Stimulated activated CD4-positive, alpha-beta T cell treated with anti-CD3 and anti-CD28 coated beads, TNF-alpha, amount 100 ng/mL, for 24 hours (primary cell): Measurements from ENCODE around the gene RAP1GAP2.
"Not testable (repeated sequence)": the region's sequence is repeated elsewhere in the genome, so short reads cannot be mapped to it uniquely, and the experiment has no call there.

Source experiments
- DNase-seq, 3 experiments: peaks; one replicate each; pipeline ENCODE4 v3.0.0-alpha.2; 2020; ENCODE audit warnings: low read depth in 3 of 3

The RAP1GAP2 gene

GRCh38 chr17:2965621-2966595 is 169.7 kb downstream of the RAP1GAP2 start:
- DNase-seq = no peak

DNA sequence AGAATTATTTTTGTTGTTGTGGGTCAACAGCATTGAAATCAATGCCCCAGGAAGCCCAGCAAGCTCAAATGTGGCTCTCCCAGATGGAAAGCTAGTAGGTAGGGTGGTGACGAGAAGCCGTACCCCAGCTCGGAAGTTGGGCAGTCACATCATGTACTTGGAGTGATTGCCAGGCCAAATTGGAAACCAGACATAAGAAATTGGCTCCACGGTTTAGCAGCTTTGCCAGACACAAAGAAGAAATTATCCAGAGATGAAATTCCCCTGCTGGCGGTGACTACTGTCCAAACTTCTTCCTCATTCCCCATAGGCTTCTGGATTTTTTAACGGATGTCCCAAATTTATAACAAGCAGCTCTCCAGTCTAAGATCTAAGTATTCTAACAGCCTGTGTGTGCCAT is 171.3 kb downstream of the RAP1GAP2 start:
- DNase-seq = no peak

DNA sequence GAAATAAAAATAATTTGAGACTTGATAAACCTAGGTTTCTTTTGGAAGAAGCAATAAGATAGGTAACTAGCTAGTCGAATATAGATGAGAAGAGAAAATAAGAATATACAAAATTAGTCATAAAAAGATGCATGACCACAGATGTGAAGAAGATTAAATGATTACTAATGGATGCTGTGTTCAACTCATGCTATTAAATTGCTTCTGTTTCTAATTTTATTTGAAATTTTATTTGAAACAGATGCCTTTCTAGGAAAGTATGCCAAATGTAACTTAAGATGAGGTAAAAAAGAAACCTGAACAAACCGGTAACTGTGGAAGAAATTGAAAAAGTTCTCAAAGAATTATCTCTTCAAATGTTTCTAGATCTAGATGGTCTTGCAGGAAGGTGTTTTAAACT is 175.6 kb downstream of the RAP1GAP2 start:
- no peak for DNase-seq

- DNase-seq = no peak
These were observed 176.5 kb downstream of the RAP1GAP2 start for GRCh38 chr17:2972749-2973148.

DNA sequence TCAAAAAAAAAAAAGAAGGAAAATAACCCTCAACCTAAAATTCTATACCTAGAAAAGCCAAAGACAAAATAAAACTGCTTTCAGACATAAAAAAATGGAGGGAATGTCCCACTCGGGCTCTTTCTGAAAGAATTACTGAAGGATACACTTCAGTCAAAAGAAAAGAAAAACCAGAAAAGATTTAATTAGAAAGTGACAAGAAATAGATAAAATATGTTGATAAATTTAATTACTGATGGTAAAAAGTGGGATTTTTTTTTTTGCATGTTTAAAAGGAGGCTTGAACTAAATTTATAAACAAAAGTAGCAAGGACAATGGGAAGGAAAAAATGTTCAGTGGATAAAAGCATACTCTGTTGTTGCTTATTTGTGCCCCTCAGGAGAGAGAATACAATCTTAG is 178.1 kb downstream of the RAP1GAP2 start:
- DNase-seq = no peak

DNA sequence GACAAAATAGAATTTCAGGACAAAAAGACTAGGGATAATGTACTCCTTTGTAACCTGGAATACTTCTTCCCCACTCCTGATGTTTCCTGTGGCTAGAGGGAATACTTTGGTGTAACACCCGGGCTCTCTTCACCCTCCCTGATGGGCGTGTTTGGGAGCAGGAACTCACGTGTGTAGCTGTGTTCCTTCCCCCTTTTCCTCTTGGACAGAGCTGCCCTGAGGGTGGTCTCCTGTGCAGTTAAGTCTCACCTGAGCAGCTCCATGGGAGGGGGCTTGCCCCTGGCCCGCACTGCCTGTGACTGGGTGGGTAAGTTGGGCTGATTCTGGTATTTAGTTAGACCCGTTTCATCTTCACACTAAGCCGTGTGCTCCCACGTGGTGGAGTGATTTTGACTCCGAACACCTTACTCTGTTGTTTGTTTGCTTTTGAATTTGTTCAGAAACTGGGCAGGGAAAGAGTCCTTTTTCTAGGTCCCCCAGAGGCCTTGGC is 179.3 kb downstream of the RAP1GAP2 start:
- no peak for DNase-seq

DNA sequence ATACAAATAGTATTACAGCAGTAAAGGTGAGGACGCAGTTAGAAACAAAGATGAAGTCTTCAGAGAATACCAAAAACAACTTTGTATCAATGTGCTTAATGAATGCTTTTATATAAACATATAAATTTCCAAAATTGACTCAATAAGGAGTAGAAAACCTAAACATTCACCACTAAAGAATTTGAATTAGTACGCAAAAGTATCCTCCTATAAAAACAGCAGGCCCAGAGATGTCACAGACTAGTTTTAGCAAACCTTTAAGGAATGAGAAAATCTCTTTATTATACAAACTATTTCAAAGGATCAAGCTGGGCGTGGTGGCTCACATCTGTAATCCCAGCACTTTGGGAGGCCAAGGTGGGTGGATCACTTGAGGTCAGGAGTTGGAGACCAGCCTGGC is 180.9 kb downstream of the RAP1GAP2 start:
- no peak for DNase-seq

DNA sequence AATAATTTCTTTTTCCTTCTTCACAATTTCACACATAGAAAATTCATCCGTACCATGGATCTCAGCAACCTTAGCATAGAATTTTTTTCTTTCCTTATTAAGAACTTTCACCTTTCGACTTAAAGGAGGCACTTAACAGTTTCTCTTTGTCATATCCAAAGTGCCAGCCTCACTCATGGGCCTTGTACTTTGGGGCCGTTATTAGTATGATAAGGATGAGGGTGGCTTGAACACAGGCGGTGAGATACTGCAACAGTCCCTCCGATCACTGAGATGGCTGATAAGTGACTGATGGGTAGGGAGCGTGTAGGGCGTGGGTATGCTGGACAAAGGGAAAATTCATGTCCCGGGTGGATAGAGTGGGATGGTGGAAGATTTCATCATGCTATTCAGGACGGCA is 181.9 kb downstream of the RAP1GAP2 start:
- DNase-seq = no peak

DNA sequence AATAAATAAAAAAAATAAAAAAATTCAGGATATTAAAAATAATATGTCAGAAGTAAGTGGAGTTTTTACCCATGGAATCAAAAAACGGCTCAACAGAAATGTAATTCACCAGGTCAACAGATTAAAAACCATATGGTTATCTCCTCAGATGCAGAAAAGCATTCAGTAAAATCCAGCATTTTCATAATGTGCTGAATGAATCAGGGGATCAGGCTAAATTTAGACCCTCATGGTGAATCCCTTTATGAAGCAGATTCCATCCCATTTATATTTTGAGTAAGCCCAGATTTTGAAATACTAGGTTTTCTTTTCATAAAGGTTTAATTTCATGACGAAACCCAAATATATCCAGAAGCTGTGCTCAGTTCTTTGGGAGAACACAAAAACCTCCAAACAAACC is 182.8 kb downstream of the RAP1GAP2 start:
- DNase-seq = no peak

DNA sequence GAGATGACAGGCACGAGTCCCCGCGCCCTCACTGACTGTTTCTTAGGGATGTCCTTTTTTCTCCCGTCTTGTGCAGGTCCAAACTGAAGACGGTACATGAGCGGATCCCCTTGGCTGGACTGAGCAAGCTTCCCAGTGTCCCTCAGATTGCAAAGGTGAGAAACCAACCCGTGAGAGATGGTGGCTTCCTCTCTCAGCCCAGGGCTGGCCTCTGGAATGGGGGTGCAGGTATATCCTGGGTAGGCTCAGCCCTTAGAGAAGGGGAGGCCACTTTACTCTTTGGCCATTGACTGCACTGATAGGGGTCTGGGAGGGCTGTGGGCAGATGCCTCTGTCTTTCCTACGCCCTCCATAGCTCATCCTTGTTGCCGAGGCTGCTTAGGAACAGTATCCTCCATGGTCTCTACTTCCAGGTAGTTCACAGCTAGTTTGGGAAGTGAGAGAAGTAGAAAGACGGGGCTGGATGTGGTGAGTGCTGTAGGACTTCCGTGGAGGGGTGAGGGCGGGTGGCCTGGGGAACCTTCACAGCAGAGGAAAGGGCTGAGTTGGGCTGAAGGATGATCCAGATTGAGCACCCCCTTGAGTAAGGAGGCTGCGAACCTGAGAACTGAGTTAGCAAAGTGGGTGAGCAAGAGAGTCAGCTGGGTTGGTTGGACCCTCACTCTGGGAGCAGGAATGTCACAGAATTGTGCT is 184.1 kb downstream of the RAP1GAP2 start:
- no peak for DNase-seq

GRCh38 chr17:2980904-2981246 is 184.6 kb downstream of the RAP1GAP2 start:
- DNase-seq = no peak

GRCh38 chr17:2981325-2981724 is 185.1 kb downstream of the RAP1GAP2 start:
- DNase-seq = no peak

DNA sequence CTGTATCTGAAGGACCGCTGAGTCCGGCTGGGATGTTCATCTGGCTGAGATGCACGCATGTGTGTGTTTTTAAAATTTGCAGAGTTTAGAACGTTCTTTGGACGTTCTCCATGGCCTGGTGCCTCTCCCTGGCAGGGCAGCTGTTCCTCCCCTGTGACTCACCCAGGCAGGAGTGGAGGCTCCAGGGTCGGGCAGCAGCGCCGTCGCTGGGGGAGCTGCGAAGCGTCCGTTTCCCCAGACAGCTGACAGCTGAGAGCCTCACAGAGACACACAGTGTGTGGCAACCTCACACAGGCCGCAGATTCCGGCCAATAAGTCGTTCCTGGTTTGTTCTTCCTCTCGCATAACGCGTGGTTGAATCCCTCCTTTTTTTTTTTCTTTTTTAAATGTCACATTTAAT is 186.6 kb downstream of the RAP1GAP2 start:
- no peak for DNase-seq

DNA sequence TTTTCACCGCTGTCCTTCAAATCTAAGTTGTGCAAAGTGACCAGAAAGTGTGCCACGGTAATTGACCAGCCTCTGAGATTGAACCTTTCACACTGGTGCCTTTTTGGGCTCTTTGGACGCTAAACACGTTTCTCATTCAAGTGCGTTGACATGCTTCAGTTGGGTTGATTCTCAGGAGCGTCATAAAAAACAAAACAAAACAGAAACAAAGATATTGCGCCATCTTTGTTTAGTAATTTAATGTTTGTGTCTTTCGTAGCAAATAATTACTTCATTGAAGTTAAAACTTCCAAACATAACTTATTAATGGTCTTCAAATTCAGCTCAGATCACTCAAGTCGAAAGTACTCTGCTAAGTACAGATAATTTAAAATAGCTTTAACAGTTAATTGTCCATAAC is 187.0 kb downstream of the RAP1GAP2 start:
- no peak for DNase-seq

DNA sequence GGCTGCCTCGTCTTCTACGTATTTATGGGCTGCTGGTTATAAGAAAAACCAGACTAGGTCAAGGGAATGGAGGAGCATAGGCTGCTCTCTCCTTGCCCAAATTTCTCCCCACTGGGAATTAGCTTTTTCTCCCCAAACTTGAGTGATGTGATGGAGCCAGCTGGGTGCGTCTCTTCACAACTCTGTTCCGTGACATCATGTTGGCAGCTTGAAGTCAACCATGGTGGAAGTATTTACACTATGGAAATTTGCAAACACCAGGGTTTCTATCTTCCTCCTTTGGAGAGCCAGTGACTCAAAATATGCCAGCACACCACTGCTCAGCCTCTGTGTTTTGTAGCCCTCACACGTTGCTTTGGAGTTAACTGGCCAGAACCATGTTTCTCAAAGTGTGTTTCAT is 189.1 kb downstream of the RAP1GAP2 start:
- no peak for DNase-seq

GRCh38 chr17:2986925-2987324 is 190.7 kb downstream of the RAP1GAP2 start:
- DNase-seq = no peak

DNA sequence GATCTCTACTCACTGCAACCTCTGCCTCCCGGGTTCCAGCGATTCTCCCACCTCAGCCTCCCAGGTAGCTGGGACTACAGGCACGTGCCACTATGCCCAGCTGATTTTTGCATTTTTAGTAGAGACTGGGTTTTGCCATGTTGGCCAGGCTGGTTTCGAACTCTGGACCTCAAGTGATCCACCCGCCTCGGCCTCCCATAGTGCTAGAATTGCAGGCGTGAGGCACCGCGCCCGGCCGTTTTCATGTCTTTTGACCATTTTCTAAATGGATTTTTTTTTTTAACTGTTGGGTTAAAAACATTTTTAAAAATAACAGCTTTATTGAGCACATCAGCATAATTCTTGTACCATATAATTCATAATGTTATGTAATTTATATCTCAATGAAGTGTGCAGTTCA is 193.2 kb downstream of the RAP1GAP2 start:
- not testable (repeated sequence) for DNase-seq

DNA sequence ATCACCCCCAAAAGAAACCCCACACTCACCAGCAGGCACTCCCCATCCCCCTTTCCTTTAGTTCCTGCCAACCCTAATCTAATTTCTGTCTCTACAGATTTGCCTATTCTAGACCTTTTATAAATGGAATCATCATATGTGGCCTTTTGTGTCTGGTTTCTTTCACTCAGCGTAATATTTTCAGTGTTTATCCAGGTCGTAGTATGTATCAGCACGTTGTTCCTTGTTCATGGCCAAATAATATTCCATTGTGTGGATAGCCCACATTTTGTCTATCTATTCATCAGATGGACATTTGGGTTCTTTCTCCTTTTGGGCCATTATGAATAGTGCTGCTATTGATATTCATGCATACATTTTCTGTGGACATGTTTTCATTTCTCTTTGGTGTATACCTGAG is 193.6 kb downstream of the RAP1GAP2 start:
- no peak for DNase-seq

GRCh38 chr17:2990396-2990795 is 194.2 kb downstream of the RAP1GAP2 start:
- DNase-seq = no peak

DNA sequence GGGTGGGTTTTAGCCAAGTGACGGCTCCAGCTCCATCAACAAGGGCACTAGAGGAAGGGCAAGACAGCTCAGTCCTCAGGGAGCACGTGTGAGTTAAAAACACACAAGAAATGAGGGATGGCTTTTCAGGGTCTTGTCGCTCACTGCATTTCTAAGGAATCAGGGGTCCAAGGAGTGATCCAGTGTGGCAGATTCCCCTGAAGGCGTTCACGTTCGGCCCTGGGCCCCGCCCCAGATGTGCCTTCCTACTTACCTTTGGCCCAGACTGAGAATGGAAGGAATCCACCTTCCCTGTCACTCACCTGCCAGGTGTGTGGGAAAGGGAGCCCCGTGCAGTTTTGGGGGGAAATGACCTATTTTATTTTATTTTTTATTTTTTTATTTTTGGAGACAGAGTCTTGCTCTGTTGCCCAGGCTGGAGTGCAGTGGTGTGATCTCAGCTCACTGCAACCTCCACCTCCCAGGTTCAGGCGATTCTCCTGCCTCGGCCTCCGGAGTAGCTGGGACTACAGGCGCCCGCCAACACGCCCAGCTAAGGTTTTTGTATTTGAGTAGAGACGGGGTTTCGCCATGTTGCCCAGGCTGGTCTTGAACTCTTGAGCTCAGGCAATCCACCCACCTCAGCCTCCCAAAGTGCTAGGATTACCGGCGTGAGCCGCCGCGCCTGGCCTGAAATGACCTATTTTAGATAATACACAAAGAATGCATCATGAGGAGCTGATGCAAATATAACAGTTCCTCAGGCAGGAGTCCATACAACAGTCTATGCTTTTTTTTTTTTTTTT is 195.3 kb downstream of the RAP1GAP2 start:
- not testable (repeated sequence) for DNase-seq

GRCh38 chr17:2994441-2994840 is 198.2 kb downstream of the RAP1GAP2 start:
- DNase-seq = no peak

DNA sequence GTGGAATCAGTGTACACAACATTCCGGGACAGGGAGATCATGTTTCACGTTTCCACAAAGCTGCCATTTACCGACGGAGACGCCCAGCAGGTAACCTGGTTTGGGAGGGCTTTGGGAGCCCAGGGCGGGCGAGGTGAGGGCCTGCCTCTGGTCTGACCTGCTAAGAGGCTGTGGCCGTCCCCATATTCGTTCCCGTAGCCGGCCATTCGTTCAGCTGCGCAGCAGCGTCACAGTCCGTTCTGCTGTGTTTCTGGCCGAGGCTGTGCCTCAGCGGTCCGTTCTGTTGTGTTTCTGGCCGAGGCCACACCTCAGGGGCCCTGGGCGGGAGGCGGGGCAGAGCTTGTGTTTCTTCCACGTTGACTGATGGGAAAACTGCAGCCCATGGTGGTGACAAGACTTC is 199.1 kb downstream of the RAP1GAP2 start:
- no peak for DNase-seq
